SK-N-SH (cell line): ENCODE measurements around the gene GFY. TPM values are rescaled to one million over a fixed set of nuclear protein-coding genes. Genes with fewer than 3 reads are reported as not detected.

Experiments used
- CTCF ChIA-PET: fragments of 300-600, 350-600 bp; formaldehyde crosslinking; extraction: SDS; loops from one replicate; lab custom pipeline; 2021; lab: Yijun Ruan, JAX
- POLR2A ChIA-PET: fragments of 350-600 bp; sonication (Branson Sonifier 250); formaldehyde crosslinking; extraction: SDS; loops from one replicate; lab custom pipeline; 2020; ENCODE audit warnings: antibody characterized with exemption, inconsistent platforms; lab: Yijun Ruan, JAX
- DNase-seq: peaks from one replicate; pipeline ENCODE4 v3.0.0; 2012
- H2AFZ ChIP-seq: fragments of 200-600 bp; sonication (generic); 2 replicates; pipeline ENCODE4 v1.8.1; 2016; ENCODE audit warnings: antibody characterized with exemption, mild to moderate bottlenecking, low read depth
- H3F3A ChIP-seq: fragments of 200-600 bp; sonication (generic); replicated peaks from 2 replicates; pipeline ENCODE3; 2016; ENCODE audit warnings: antibody characterized with exemption, mild to moderate bottlenecking; ENCODE audit not compliant: insufficient read depth
- H3K27ac ChIP-seq, 2 experiments: fragments of 200-500 bp in 1 of 2; fragments of 200-600 bp in 1 of 2; sonication (Bioruptor generic) in 1 of 2; sonication (generic), shearing (Covaris generic) in 1 of 2; 2 replicates each; pipeline versions ENCODE4 v1.5.1 to v1.6.1; 2014 to 2016; ENCODE audit warnings: low read depth in 2 of 2, inconsistent platforms in 1 of 2, low read length in 1 of 2, mild to moderate bottlenecking in 1 of 2, mixed read lengths in 1 of 2
- H3K27me3 ChIP-seq: fragments of 200-600 bp; sonication (generic), shearing (Covaris generic); 2 replicates; pipeline ENCODE4 v1.6.1; 2016; ENCODE audit warnings: mixed run types; ENCODE audit not compliant: insufficient read depth
- H3K36me3 ChIP-seq, 2 experiments: fragments of 200-500 bp in 1 of 2; fragments of 200-600 bp in 1 of 2; sonication (Bioruptor generic) in 1 of 2; sonication (generic) in 1 of 2; replicated peaks in 1 of 2; 2 replicates each; pipeline versions ENCODE3 to v1.5.1; 2014 to 2016; ENCODE audit warnings: low read length in 1 of 2, mild to moderate bottlenecking in 1 of 2; ENCODE audit not compliant: insufficient read depth in 2 of 2, control insufficient read depth in 1 of 2
- H3K4me1 ChIP-seq, 2 experiments: fragments of 200-500 bp in 1 of 2; fragments of 200-600 bp in 1 of 2; sonication (Bioruptor generic) in 1 of 2; sonication (generic), shearing (Covaris generic) in 1 of 2; 2 replicates each; pipeline versions ENCODE4 v1.5.1 to v1.6.1; 2014 to 2016; ENCODE audit warnings: low read depth in 1 of 2, low read length in 1 of 2, mixed run types in 1 of 2; ENCODE audit not compliant: insufficient read depth in 2 of 2, control insufficient read depth in 1 of 2
- H3K4me2 ChIP-seq: fragments of 200-600 bp; sonication (generic), shearing (Covaris generic); 2 replicates; pipeline ENCODE4 v1.6.1; 2017; ENCODE audit warnings: mixed run types
- H3K4me3 ChIP-seq, 2 experiments: fragments of 200-500 bp in 1 of 2; fragments of 200-600 bp in 1 of 2; sonication (Bioruptor generic) in 1 of 2; sonication (generic), shearing (Covaris generic) in 1 of 2; 2 replicates each; pipeline versions ENCODE4 v1.5.1 to v1.8.1; 2014 to 2016; ENCODE audit warnings: low read depth in 2 of 2, inconsistent platforms in 1 of 2, low read length in 1 of 2, mild to moderate bottlenecking in 1 of 2, mixed read lengths in 1 of 2, moderate library complexity in 1 of 2
- H3K79me2 ChIP-seq: fragments of 200-600 bp; sonication (generic); 2 replicates; pipeline ENCODE4 v1.8.1; 2017; ENCODE audit warnings: mild to moderate bottlenecking; ENCODE audit not compliant: insufficient read depth
- H3K9ac ChIP-seq: fragments of 200-600 bp; sonication (generic); 2 replicates; pipeline ENCODE4 v1.6.1; 2017; ENCODE audit warnings: mixed run types
- H3K9me2 ChIP-seq: fragments of 200-600 bp; sonication (generic); 2 replicates; pipeline ENCODE4 v1.6.1; 2017; ENCODE audit warnings: mixed run types
- H3K9me3 ChIP-seq: fragments of 200-600 bp; sonication (generic); 2 replicates; pipeline ENCODE4 v1.6.1; 2017; ENCODE audit warnings: mixed run types, mild to moderate bottlenecking, moderate library complexity
- H4K20me1 ChIP-seq: fragments of 200-600 bp; sonication (generic); 2 replicates; pipeline ENCODE4 v1.6.1; 2017; ENCODE audit warnings: mild to moderate bottlenecking, mixed run types; ENCODE audit not compliant: insufficient read depth
- FOSL2 ChIP-seq: IDR thresholded peaks from 2 replicates; pipeline ENCODE4 v1.4.0; 2012; ENCODE audit warnings: low read depth, mild to moderate bottlenecking, moderate library complexity, borderline replicate concordance
- GABPA ChIP-seq: IDR thresholded peaks from 2 replicates; pipeline ENCODE4 v1.4.0; 2012; ENCODE audit warnings: low read depth, mild to moderate bottlenecking
- NFIC ChIP-seq: IDR thresholded peaks from 2 replicates; pipeline ENCODE4 v1.4.0; 2012; ENCODE audit warnings: borderline replicate concordance
- POLR2AphosphoS5 ChIP-seq: IDR thresholded peaks from 2 replicates; pipeline ENCODE4 v1.6.1; 2012; ENCODE audit warnings: low read depth, low read length
- RCOR1 ChIP-seq: fragments of 150-350 bp; IDR thresholded peaks from 2 replicates; pipeline ENCODE4 v1.6.1; 2017; ENCODE audit warnings: antibody characterized with exemption, low read length
- RXRA ChIP-seq: IDR thresholded peaks from 2 replicates; pipeline ENCODE4 v1.4.0; 2012; ENCODE audit warnings: low read depth, mild to moderate bottlenecking, borderline replicate concordance
- TAF1 ChIP-seq: IDR thresholded peaks from 2 replicates; pipeline ENCODE4 v1.6.1; 2012; ENCODE audit warnings: low read depth, mild to moderate bottlenecking, low read length, moderate library complexity, borderline replicate concordance
- TCF12 ChIP-seq: IDR thresholded peaks from 2 replicates; pipeline ENCODE4 v1.4.0; 2012
- TEAD4 ChIP-seq: IDR thresholded peaks from 2 replicates; pipeline ENCODE4 v1.4.0; 2012; ENCODE audit warnings: mild to moderate bottlenecking, borderline replicate concordance; ENCODE audit not compliant: insufficient read depth
- YY1 ChIP-seq: IDR thresholded peaks from 2 replicates; pipeline ENCODE4 v1.4.0; 2012; ENCODE audit warnings: low read depth, mild to moderate bottlenecking
- WGBS: methylation state at CpG from one replicate; pipeline ENCODE4 v1.1.6; 2017; ENCODE audit warnings: low lambda C conversion rate; 5-methylcytosine and 5-hydroxymethylcytosine counted together
- polyA plus RNA-seq, 3 experiments: library from polyadenylated mRNA; depleted of rRNA; stranded (reverse); fragments of >200 nt; gene quantifications; 2 replicates each; pipeline ENCODE4 v1.2.3, GENCODE V29; 2012
- TF ChIP-seq, protein P1 (sequence below): IDR thresholded peaks from 2 replicates; pipeline ENCODE4 v1.4.0; 2012; ENCODE audit warnings: low read depth, borderline replicate concordance
- TF ChIP-seq, protein P2 (sequence below): IDR thresholded peaks from 2 replicates; pipeline ENCODE4; 2012
- TF ChIP-seq, protein P3 (sequence below): IDR thresholded peaks from 2 replicates; pipeline ENCODE4 v1.6.1; 2012; ENCODE audit warnings: mild to moderate bottlenecking, low read depth, low read length, moderate library complexity
- TF ChIP-seq, protein P4 (sequence below): IDR thresholded peaks from 2 replicates; pipeline ENCODE4 v1.4.0; 2012; ENCODE audit warnings: low read depth, borderline replicate concordance
- TF ChIP-seq, protein P5 (sequence below): fragments of 150-350 bp; IDR thresholded peaks from 2 replicates; pipeline ENCODE4 v1.6.1; 2016; ENCODE audit warnings: mild to moderate bottlenecking, low read depth, low read length

Gene GFY
- polyA plus RNA-seq, 1 of the 3 experiments (the other 2 are of a cell fraction), result not detected

DNA sequence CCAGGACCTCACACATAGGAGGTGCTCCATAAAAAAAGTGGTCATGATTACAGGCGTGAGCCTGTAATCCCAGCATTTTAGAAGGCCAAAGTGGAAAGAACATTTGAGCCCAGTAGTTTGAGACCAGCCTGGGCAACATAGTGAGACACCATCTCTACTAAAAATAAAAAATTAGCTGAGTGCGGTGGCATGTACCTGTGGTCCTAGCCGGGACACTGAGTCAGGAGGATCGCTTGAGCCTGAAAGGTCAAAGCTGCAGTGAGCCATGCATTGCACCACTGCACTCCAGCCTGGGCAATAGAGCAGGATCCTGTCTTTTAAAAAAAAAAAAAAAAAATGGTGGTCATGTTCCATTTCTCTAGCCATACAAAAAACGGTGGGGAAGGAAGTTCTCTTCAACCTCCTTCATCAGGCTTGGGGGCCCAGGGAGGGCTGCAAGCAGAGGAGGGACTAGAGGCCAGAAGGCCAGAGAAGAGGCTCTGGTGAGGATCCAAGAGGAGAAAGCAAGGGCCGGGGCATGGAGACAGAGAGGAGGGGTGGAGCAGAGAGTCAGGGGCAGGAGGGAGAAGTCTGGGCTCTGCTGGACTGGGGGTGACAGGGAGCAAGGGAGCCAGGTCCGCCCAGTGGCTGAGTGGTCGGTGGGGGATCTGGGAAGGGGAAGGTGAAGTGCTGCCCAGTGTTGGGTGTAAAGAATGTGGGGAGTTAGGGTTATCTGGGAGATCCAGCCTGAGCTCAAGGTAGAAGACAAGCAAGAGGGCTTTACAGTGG is 28.3 kb upstream of the GFY start (continued):
- TF ChIP-seq, protein P1, sequence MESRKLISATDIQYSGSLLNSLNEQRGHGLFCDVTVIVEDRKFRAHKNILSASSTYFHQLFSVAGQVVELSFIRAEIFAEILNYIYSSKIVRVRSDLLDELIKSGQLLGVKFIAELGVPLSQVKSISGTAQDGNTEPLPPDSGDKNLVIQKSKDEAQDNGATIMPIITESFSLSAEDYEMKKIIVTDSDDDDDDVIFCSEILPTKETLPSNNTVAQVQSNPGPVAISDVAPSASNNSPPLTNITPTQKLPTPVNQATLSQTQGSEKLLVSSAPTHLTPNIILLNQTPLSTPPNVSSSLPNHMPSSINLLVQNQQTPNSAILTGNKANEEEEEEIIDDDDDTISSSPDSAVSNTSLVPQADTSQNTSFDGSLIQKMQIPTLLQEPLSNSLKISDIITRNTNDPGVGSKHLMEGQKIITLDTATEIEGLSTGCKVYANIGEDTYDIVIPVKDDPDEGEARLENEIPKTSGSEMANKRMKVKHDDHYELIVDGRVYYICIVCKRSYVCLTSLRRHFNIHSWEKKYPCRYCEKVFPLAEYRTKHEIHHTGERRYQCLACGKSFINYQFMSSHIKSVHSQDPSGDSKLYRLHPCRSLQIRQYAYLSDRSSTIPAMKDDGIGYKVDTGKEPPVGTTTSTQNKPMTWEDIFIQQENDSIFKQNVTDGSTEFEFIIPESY, result no peak
- TF ChIP-seq POLR2AphosphoS5, result no peak
- TF ChIP-seq GABPA, result no peak
- TF ChIP-seq, protein P2, sequence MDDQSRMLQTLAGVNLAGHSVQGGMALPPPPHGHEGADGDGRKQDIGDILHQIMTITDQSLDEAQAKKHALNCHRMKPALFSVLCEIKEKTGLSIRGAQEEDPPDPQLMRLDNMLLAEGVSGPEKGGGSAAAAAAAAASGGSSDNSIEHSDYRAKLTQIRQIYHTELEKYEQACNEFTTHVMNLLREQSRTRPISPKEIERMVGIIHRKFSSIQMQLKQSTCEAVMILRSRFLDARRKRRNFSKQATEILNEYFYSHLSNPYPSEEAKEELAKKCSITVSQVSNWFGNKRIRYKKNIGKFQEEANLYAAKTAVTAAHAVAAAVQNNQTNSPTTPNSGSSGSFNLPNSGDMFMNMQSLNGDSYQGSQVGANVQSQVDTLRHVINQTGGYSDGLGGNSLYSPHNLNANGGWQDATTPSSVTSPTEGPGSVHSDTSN, result no peak
- TF ChIP-seq, protein P3, sequence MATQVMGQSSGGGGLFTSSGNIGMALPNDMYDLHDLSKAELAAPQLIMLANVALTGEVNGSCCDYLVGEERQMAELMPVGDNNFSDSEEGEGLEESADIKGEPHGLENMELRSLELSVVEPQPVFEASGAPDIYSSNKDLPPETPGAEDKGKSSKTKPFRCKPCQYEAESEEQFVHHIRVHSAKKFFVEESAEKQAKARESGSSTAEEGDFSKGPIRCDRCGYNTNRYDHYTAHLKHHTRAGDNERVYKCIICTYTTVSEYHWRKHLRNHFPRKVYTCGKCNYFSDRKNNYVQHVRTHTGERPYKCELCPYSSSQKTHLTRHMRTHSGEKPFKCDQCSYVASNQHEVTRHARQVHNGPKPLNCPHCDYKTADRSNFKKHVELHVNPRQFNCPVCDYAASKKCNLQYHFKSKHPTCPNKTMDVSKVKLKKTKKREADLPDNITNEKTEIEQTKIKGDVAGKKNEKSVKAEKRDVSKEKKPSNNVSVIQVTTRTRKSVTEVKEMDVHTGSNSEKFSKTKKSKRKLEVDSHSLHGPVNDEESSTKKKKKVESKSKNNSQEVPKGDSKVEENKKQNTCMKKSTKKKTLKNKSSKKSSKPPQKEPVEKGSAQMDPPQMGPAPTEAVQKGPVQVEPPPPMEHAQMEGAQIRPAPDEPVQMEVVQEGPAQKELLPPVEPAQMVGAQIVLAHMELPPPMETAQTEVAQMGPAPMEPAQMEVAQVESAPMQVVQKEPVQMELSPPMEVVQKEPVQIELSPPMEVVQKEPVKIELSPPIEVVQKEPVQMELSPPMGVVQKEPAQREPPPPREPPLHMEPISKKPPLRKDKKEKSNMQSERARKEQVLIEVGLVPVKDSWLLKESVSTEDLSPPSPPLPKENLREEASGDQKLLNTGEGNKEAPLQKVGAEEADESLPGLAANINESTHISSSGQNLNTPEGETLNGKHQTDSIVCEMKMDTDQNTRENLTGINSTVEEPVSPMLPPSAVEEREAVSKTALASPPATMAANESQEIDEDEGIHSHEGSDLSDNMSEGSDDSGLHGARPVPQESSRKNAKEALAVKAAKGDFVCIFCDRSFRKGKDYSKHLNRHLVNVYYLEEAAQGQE, result no peak
- TF ChIP-seq YY1, result no peak

DNA sequence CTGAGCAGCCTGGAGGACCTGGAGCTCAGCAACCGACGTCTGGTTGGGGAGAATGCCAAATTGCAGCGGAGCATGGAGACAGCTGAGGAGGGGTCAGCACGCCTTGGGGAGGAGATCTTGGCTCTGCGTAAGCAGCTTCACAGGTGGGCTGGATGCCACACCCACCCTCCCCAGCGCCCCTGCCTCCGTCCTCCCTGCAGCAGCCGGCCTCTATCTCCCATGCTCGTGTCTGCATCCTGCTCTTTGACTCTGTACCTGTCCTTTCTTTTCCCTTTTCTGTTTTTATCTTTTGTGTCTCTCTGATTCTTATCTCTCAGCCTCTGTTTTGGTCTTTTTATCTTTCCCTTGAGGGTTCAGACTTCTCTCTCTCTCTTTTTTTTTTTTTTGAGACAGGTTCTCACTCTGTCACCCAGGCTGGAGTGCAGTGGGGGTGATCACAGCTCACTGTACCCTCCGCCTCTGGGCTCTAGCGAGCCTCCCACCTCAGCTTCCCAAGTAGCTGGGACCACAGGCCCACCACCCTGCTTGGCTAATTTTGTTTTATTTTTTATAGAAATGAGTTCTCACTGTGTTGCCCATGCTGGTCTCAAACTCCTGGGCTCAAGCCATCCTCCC is 27.1 kb upstream of the GFY start:
- ChIA-PET CTCF (interaction anchor here (0.6 to 1.6 kb wide), 6 partner anchors 13 to 46 kb away, joined by 3 to 6 read pairs (median 3); no protein-coding TSS in a partner anchor), POLR2A (interaction anchor here (0.5 to 1.3 kb wide), 2 partner anchors 54 to 91 kb away, joined by 3 read pairs; partner anchors contain the start of gene PIH1D1)
- Histone ChIP-seq H3K9me3 (no peaks in the 10 kb centered on the region), H3K27me3 (peaks cover 11% of the 10 kb centered on the region), H4K20me1 (no peaks in the 10 kb centered on the region), H3K4me2 (no peak overlapping the region), H3F3A (no peaks in the 10 kb centered on the region), H3K4me3 (no peak overlapping the region), H3K27ac (no peak overlapping the region), H3K9ac (no peak overlapping the region), H3K79me2 (no peaks in the 10 kb centered on the region), H3K9me2 (no peaks in the 10 kb centered on the region)
- peak; percentile 9 for DNase-seq
- TF ChIP-seq RXRA (no peak), TEAD4 (no peak), FOSL2 (no peak), NFIC (no peak), TAF1 (no peak), TCF12 (no peak), RCOR1 (no peak)
- TF ChIP-seq, protein P4, sequence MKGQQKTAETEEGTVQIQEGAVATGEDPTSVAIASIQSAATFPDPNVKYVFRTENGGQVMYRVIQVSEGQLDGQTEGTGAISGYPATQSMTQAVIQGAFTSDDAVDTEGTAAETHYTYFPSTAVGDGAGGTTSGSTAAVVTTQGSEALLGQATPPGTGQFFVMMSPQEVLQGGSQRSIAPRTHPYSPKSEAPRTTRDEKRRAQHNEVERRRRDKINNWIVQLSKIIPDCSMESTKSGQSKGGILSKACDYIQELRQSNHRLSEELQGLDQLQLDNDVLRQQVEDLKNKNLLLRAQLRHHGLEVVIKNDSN, result no peak
- TF ChIP-seq, protein P5, sequence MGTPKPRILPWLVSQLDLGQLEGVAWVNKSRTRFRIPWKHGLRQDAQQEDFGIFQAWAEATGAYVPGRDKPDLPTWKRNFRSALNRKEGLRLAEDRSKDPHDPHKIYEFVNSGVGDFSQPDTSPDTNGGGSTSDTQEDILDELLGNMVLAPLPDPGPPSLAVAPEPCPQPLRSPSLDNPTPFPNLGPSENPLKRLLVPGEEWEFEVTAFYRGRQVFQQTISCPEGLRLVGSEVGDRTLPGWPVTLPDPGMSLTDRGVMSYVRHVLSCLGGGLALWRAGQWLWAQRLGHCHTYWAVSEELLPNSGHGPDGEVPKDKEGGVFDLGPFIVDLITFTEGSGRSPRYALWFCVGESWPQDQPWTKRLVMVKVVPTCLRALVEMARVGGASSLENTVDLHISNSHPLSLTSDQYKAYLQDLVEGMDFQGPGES, result no peak
- TF ChIP-seq, all 33 proteins: peak for 0
- Histone ChIP-seq H2AFZ (no peak overlapping the region), H3K4me1 (peaks cover 0 to 2% of the 10 kb centered on the region in 2 experiments; a peak in 1 of 4 replicates), H3K36me3 (no peaks in the 10 kb centered on the region)
- 63% methylated on average over 8 of the region's 11 CpGs for WGBS
